GM18505 (cell line): Measurements from ENCODE around the gene USP7.

Experiments used
- ATAC-seq: cut with Tn5 transposase; IDR thresholded peaks from one replicate; pipeline ENCODE4 v1.9.1; 2021; ENCODE audit not compliant: unreplicated experiment
- POLR2A ChIP-seq: IDR thresholded peaks from 4 replicates; pipeline ENCODE4 v1.6.1; 2011; ENCODE audit warnings: borderline replicate concordance; ENCODE audit not compliant: insufficient read depth, insufficient read length; ENCODE audit errors: extremely low read depth

The USP7 gene

GRCh38 chr16:8963010-8963820, 491 bp downstream of the USP7 start:
- TF ChIP-seq POLR2A = no peak
- ATAC-seq = peak; percentile 6

GRCh38 chr16:8962393-8963009, 1.2 kb downstream of the USP7 start:
- peak; percentile 30 for ATAC-seq
- TF ChIP-seq POLR2A = peak; percentile 30

DNA sequence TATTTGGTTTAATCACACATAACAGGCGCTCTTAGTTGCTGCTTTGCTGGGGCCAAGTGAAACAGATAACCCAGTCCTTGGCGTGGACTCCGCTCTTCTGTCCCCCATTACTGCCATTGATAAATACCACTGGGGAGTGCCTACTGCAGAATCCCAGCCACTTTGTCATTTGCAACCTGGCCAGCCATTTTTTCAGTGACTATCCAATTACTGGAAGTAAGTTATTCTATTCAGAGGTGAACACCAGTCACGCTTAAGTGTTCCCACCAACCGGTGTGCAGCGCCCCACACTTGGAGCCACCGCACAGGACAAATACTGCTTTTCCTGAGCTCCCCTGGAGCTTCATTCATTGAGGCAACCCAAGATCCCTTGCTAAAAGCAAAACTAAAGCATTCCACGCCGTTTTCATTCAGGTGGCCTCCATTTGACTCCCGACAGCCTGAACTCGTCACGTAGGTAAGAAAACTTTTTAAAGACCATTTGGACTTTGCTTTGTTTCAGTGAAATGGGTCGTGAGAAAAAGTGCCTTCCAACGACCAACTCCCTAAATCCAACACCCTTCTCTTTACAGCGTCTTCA, 1.8 kb downstream of the USP7 start:
- no peak for ATAC-seq
- no peak for TF ChIP-seq POLR2A

DNA sequence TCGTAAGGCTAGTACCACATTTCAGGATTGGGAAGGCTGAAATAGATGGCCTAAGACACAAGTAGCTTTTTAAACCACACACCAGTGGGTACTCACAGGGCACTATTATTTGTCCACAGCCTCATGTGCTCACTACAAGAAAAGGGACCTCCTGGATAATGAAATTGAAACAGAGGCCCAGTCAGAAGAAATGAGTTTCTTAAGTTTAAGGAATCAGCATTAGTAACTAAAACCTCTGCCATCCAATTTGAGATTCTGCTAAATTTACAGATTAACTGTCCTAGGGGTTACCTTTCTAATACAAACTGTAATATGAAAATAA, 3.0 kb downstream of the USP7 start:
- ATAC-seq = no peak
- no peak for TF ChIP-seq POLR2A

DNA sequence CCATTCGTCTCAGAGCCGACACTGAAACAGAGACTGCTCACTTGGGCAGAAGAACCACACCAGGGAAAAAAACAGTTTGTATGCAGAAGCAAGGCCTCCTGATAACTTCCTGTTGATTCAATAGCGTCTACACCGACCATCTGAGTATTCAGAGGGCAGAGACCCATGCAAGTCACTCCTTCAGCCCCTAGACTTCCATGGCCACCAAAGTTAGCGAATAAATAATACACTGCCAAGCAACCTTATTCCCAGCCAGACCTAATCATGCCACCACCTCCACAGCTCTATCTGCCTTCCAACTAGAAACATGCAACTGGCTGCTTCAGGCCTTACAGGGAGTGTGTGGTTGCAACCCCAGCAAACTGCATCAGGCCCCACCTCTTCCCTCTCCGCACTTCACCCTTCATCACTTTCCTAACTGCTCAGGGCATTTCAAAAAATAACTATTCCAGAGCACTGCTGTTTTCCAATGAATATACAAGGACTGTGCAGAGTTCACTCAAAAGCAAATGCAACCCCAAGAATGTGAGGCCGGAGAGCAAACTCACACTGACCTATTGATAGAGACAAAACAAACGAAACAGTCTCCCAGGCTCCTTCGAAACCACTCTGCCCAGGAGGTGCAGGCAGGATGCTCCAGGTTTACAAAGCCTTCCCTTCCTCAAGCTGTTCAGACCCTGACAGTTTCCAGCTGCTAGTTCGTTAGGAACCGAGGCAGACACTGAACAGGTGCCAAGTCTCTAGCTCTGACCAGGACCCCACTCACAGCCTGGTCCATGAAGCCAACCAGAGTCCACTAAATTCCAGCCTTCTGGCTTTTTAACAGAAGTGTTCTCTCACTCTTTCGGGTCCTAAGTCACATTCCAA, 3.6 kb downstream of the USP7 start:
- no peak for ATAC-seq
- no peak for TF ChIP-seq POLR2A

DNA sequence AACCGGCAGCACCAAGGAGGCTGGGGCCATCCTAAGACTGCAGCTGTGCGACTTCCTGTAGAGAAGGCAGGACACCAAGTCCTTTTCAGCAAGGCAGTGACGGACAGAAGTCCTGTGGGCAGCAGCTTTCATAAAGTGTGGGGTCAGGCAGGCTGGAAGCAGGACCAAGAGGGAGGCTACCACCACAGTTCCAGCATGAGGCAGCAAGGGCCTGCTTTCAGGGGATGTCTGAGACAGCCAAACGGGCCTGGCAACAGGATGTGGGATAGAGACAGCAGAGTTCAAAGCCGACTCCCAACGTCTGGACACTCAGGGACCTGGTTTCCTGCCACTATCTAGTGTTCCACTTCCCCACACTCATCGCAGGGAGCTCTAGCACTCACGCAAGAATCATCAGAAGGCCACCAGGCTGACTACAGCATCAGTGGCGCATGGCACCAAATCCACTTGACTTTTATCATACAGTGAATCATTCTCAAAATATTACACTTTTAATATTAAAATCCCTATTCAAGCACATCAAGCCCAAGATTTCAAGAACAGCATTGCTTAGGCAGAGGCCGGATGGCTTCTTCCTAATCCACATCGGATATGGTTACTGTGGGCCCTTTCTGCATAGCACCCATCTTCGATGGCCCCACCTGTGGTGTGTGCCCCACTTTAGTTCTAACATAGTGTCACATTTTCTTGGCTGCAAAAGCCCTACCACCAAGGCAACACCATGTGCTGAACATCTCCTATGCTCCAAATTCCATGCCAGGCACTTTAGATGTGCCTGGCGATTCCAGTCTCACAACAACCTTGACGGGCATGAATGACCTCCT, 5.2 kb downstream of the USP7 start:
- no peak for ATAC-seq
- TF ChIP-seq POLR2A = no peak

- no peak for ATAC-seq
- TF ChIP-seq POLR2A = no peak
Measured at GRCh38 chr16:8957509-8958157, 6.1 kb downstream of the USP7 start.

GRCh38 chr16:8957063-8957397, 6.7 kb downstream of the USP7 start:
- no peak for TF ChIP-seq POLR2A
- no peak for ATAC-seq

DNA sequence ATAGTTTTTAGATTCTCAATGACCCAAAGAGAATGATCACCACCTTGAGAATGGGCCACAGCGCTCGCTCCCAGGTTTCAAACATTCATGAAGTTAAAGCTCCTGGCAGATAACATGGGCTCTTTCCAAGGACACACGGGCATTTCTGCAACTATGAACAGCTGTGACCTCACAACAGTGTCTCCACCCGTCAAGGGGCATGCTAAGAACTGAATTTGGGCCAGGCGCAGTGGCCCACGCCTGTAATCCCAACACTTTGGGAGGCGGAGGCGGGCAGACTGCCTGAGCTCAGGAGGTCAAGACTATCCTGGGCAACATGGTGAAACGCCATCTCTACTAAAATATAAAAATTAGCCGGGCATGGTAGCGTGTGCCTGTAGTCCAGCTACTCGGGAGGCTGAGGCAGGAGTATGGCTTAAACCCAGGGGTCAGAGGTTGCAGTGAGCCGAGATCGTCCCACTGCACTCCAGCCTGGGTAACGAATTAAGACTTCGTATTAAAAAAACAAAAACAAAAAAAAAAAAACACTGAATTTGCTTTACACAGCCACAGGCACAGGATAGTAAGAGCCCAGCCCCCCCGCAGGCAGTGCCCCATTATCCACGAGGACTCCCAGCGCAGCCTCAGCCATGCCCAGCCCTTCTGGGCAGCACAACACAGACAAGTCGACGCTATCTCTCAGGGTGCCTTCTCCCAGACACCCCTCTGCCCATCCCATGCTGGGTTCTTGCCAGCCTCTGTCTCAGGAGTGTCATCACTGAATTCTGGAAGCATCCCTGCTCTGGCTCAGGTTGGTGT, 7.2 kb downstream of the USP7 start:
- TF ChIP-seq POLR2A = no peak
- no peak for ATAC-seq

DNA sequence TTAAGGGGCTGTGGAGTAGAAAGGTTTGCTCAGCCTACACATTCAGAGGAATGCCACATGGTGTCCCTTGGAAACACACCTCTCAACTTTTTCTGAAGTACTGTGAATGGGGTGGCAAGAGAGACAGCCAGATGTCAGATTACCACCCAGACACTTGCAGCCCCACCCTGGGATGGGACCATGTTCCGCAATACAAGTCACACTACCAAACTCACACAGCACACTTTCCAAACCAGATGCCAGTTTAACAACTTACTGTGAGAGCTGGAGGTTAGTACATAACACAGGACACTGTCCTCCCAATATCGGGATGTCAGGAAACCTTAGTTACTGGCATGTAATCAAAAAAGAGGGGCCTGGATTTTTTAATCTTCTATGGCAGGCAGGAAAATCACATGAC, 7.9 kb downstream of the USP7 start:
- no peak for ATAC-seq

GRCh38 chr16:8953064-8953463, 10.6 kb downstream of the USP7 start:
- TF ChIP-seq POLR2A = no peak
- no peak for ATAC-seq

More for the DNA sequence above, 7.9 kb downstream of the USP7 start:
- TF ChIP-seq POLR2A = no peak
